HG03045 (cell line): ENCODE measurements around the gene FBXL20.

Experiments
- ATAC-seq: cut with Tn5 transposase; IDR thresholded peaks from one replicate; pipeline ENCODE4 v1.9.1; 2021; ENCODE audit warnings: mild to moderate bottlenecking, moderate library complexity; ENCODE audit not compliant: unreplicated experiment

FBXL20 gene

GRCh38 chr17:39208893-39209292 is 192.5 kb downstream of the FBXL20 start:
- no peak for ATAC-seq

DNA sequence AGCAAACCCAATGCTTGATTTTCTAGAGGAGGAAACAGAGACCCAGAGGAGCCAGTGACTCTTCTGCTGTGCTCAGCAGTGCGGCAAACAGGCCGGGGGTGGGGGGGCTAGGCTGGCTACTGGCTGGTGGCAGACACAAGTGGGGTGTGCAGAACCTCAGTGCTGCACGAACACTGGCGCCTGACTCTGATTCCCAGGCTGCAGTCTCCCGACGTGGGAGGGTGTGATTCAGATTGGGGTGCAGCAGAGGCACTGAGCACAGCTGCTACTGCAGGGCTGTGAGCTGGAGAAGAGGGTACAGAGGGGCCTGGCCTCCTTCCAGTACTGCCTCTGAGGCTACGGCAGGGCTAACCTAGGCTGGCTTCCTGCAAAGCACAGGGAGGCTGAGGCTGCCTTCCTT is 193.3 kb downstream of the FBXL20 start:
- no peak for ATAC-seq

GRCh38 chr17:39205112-39205526 is 196.3 kb downstream of the FBXL20 start:
- ATAC-seq = no peak

DNA sequence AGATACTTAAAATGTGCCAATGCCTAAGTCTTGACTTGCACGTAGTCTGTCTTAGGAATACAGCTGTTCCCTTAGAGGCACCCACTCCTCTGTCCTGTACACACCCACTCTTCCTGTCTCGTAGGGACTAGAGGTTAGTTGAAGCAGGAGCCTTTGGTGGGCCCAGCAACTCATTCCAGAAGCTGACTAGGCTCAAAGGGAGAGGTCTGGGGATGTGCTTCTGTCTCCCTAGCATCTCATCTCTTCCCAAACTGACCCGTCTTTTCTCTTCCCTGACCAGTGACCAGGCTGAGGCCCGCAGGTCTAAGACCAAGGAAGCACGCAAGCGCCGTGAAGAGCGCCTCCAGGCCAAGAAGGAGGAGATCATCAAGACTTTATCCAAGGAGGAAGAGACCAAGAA is 197.2 kb downstream of the FBXL20 start:
- ATAC-seq = no peak
